ENCODE data around the gene HTR3E. TPM values are rescaled to one million over a fixed set of nuclear protein-coding genes. Genes with fewer than 3 reads are reported as not detected.

HTR3E gene
- total RNA-seq, 2 experiments from 2014 or later = not detected

DNA sequence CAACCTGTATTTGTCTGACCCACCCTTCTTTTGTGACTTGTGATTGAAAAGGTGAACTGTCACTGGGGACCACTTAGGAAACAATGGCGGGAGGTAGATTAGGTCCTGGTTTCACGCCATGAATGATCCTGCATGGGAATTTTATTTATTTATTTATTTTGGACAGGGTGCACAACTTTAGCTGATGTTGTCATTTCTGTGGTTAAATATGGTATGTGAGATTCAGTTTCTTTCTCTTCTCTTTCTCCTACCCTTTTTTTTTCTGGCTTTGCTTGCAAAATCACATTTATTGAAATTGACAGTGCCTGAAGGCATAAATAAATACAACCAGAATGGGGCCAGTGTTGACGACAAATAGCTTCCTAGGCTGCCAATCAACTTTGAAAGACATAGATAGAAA is 18.0 kb upstream of the HTR3E start:
- Mint-ChIP-seq H3K36me3 (ENCODE audit: low read depth) (no peaks in the 10 kb centered on the region), H3K27ac (no peak overlapping the region), H3K27me3 (peaks cover 4% of the 10 kb centered on the region), H3K4me3 (no peak overlapping the region), H3K9me3 (no peaks in the 10 kb centered on the region), H3K4me1 (ENCODE audit: low read depth) (no peaks in the 10 kb centered on the region)
- no peaks in the 10 kb centered on the region for H3K4me1 ChIP-seq (ENCODE audit: insufficient read depth, low read length)
- no peak for TF ChIP-seq CTCF (IDR thresholded peaks at IDR 0.05)
- ChIA-PET CTCF (no interaction called here), POLR2A (no interaction called here)
- no peaks in the 10 kb centered on the region for H3K36me3 ChIP-seq (ENCODE audit: insufficient read depth, low read length)
- no peak overlapping the region for H3K27ac ChIP-seq (ENCODE audit: low read depth in 1 of 2, low read length in 2 of 2)
- peaks cover 0 to 14% of the 10 kb centered on the region in 2 experiments for H3K9me3 ChIP-seq (ENCODE audit: control insufficient read depth in 1 of 2, insufficient read depth in 1 of 2, low read length in 2 of 2)
- no peak for DNase-seq
- intact Hi-C loops (cut with DNase I, micrococcal nuclease) = no loop called here
- ATAC-seq (ENCODE audit: poor library complexity) = no peak
- no peak overlapping the region for H3K4me3 ChIP-seq (ENCODE audit: low read length)
- H3K27me3 ChIP-seq (ENCODE audit: control insufficient read depth in 1 of 2, insufficient read depth in 2 of 2, low read length in 2 of 2) = no peaks in the 10 kb centered on the region

DNA sequence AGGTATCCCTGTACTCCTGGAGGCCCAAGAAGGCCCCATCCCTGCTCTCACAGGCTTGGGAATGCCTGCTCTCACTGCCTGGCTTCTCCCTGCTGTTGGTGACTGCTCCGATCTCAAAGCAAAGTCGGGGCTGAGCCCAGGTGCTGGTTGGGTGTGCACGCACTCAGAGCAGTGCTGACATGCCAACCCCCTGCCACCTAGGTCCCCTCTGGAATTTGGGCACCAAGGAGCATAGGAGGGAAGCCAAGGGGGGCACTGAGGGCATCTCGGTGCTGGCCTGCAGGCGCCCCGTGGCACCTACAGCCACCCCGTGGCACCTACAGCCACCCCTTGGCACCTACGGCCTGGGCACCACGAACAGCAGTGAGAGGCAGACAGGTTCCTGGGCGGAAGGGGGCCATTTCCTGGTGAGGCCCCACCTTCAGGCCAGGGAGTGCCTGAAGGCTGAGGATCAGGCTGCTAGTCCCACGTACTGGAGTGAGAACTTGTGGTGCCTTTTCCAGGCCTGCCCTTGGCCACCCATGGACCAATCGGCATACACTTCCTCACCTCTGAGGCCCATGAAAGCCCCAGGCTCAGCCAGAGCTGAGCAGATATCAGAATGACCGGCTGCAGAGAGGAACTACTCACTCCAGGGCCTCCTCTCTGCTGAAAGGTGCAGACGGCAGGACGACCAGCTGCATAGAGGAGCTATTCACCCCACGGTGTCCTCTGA is 15.6 kb upstream of the HTR3E start:
- intact Hi-C loops (cut with DNase I, micrococcal nuclease) = no loop called here
- TF ChIP-seq CTCF (IDR thresholded peaks at IDR 0.05) = no peak
- Histone ChIP-seq H3K27me3 (ENCODE audit: control insufficient read depth in 1 of 2, insufficient read depth in 2 of 2, low read length in 2 of 2) (no peaks in the 10 kb centered on the region), H3K4me1 (ENCODE audit: insufficient read depth, low read length) (no peaks in the 10 kb centered on the region), H3K36me3 (ENCODE audit: insufficient read depth, low read length) (no peaks in the 10 kb centered on the region), H3K9me3 (ENCODE audit: control insufficient read depth in 1 of 2, insufficient read depth in 1 of 2, low read length in 2 of 2) (peaks cover 8 to 19% of the 10 kb centered on the region in 2 experiments), H3K4me3 (ENCODE audit: low read length) (no peak overlapping the region), H3K27ac (ENCODE audit: low read depth in 1 of 2, low read length in 2 of 2) (no peak overlapping the region)
- CTCF ChIA-PET = no interaction called here
- DNase-seq (no peak), ATAC-seq (ENCODE audit: poor library complexity) (no peak)
- no peak overlapping the region for H3K27ac Mint-ChIP-seq
- peaks cover 7% of the 10 kb centered on the region for H3K4me1 Mint-ChIP-seq (ENCODE audit: low read depth)
- no peak overlapping the region for H3K4me3 Mint-ChIP-seq
- H3K9me3 Mint-ChIP-seq = no peaks in the 10 kb centered on the region
- POLR2A ChIA-PET = no interaction called here
- no peaks in the 10 kb centered on the region for H3K36me3 Mint-ChIP-seq (ENCODE audit: low read depth)
- H3K27me3 Mint-ChIP-seq = no peaks in the 10 kb centered on the region

DNA sequence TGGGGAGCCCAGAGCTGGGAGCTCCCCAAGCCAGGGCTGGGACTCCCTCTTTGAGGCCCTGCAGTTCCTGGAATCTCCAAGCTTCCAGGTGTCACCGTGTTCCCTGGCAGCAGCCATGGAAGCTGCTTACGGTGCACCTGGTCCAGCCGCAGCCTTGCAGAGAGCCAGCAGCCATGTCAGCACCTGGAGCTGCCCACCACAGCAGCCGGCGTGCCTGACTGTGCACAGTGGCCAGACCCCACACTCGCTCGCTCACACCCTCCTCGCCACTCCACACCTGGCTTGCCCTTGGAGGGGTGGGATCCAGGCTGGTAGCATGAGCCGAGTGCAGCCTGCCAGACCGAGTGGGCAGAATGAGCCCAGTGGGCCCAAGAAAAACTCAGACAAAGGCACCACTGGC is 14.8 kb upstream of the HTR3E start:
- no peak overlapping the region for H3K4me3 ChIP-seq (ENCODE audit: low read length)
- no peak overlapping the region for H3K4me3 Mint-ChIP-seq
- TF ChIP-seq CTCF (IDR thresholded peaks at IDR 0.05) = no peak
- no peaks in the 10 kb centered on the region for H3K9me3 Mint-ChIP-seq
- CTCF ChIA-PET = no interaction called here
- no peaks in the 10 kb centered on the region for H3K36me3 Mint-ChIP-seq (ENCODE audit: low read depth)
- POLR2A ChIA-PET = no interaction called here
- ATAC-seq (ENCODE audit: poor library complexity) = no peak
- no peaks in the 10 kb centered on the region for H3K27me3 ChIP-seq (ENCODE audit: control insufficient read depth in 1 of 2, insufficient read depth in 2 of 2, low read length in 2 of 2)
- peaks cover 8 to 22% of the 10 kb centered on the region in 2 experiments for H3K9me3 ChIP-seq (ENCODE audit: control insufficient read depth in 1 of 2, insufficient read depth in 1 of 2, low read length in 2 of 2)
- no peaks in the 10 kb centered on the region for H3K4me1 ChIP-seq (ENCODE audit: insufficient read depth, low read length)
- no peak overlapping the region for H3K27ac Mint-ChIP-seq
- H3K27me3 Mint-ChIP-seq = no peaks in the 10 kb centered on the region
- intact Hi-C loops (cut with DNase I, micrococcal nuclease) = no loop called here
- no peak for DNase-seq
- H3K27ac ChIP-seq (ENCODE audit: low read depth in 1 of 2, low read length in 2 of 2) = no peak overlapping the region
- H3K36me3 ChIP-seq (ENCODE audit: insufficient read depth, low read length) = no peaks in the 10 kb centered on the region
- peaks cover 7% of the 10 kb centered on the region for H3K4me1 Mint-ChIP-seq (ENCODE audit: low read depth)
